Neuron (in vitro differentiated cells): Measurements from ENCODE around the gene AGBL4.

ENCODE experiments used
- H2AFZ ChIP-seq: one replicate; pipeline ENCODE4 v1.6.1; 2013; ENCODE audit warnings: low read depth, mild to moderate bottlenecking, inconsistent platforms, low read length, moderate library complexity
- H3K27me3 ChIP-seq: one replicate; pipeline ENCODE4 v1.6.1; 2013; ENCODE audit warnings: low read length; ENCODE audit not compliant: insufficient read depth
- H3K36me3 ChIP-seq: one replicate; pipeline ENCODE4 v1.6.1; 2013; ENCODE audit warnings: low read length; ENCODE audit not compliant: insufficient read depth
- H3K4me1 ChIP-seq: one replicate; pipeline ENCODE4 v1.6.1; 2013; ENCODE audit warnings: low read length; ENCODE audit not compliant: insufficient read depth
- H3K4me3 ChIP-seq: 2 replicates; pipeline ENCODE4 v1.5.1; 2013; ENCODE audit warnings: mild to moderate bottlenecking, low read length, moderate library complexity
- H3K9me3 ChIP-seq: one replicate; pipeline ENCODE4 v1.6.1; 2013; ENCODE audit warnings: low read length

AGBL4 gene

GRCh38 chr1:48943826-48944225, 1079.9 kb downstream of the AGBL4 start:
- Histone ChIP-seq H3K9me3 (no peaks in the 10 kb centered on the region), H2AFZ (no peak overlapping the region), H3K4me3 (no peak overlapping the region), H3K4me1 (peaks cover 8% of the 10 kb centered on the region), H3K36me3 (no peaks in the 10 kb centered on the region), H3K27me3 (no peaks in the 10 kb centered on the region)

GRCh38 chr1:48943393-48943792, 1080.4 kb downstream of the AGBL4 start:
- Histone ChIP-seq H3K27me3 (no peaks in the 10 kb centered on the region), H2AFZ (no peak overlapping the region), H3K36me3 (no peaks in the 10 kb centered on the region), H3K9me3 (no peaks in the 10 kb centered on the region), H3K4me3 (no peak overlapping the region), H3K4me1 (peaks cover 5% of the 10 kb centered on the region)

GRCh38 chr1:48940962-48941732, 1082.6 kb downstream of the AGBL4 start:
- Histone ChIP-seq H3K4me3 (no peak overlapping the region), H3K4me1 (no peaks in the 10 kb centered on the region), H3K9me3 (no peaks in the 10 kb centered on the region)

GRCh38 chr1:48940354-48940753, 1083.4 kb downstream of the AGBL4 start:
- Histone ChIP-seq H3K4me1 (no peaks in the 10 kb centered on the region), H3K36me3 (no peaks in the 10 kb centered on the region), H3K9me3 (no peaks in the 10 kb centered on the region), H3K27me3 (no peaks in the 10 kb centered on the region), H3K4me3 (no peak overlapping the region), H2AFZ (no peak overlapping the region)

More at GRCh38 chr1:48940962-48941732, 1082.6 kb downstream of the AGBL4 start:
- Histone ChIP-seq H2AFZ (no peak overlapping the region), H3K36me3 (no peaks in the 10 kb centered on the region), H3K27me3 (no peaks in the 10 kb centered on the region)

- H2AFZ ChIP-seq = no peak overlapping the region
These were observed 1083.9 kb downstream of the AGBL4 start for GRCh38 chr1:48939828-48940227.

GRCh38 chr1:48939042-48939441, 1084.7 kb downstream of the AGBL4 start:
- Histone ChIP-seq H3K9me3 (no peaks in the 10 kb centered on the region), H3K4me1 (no peaks in the 10 kb centered on the region), H3K4me3 (no peak overlapping the region), H3K36me3 (no peaks in the 10 kb centered on the region), H3K27me3 (no peaks in the 10 kb centered on the region), H2AFZ (no peak overlapping the region)

More at GRCh38 chr1:48939828-48940227, 1083.9 kb downstream of the AGBL4 start:
- no peaks in the 10 kb centered on the region for H3K27me3 ChIP-seq
- H3K4me3 ChIP-seq = no peak overlapping the region
- H3K36me3 ChIP-seq = no peaks in the 10 kb centered on the region
- no peaks in the 10 kb centered on the region for H3K9me3 ChIP-seq
- H3K4me1 ChIP-seq = no peaks in the 10 kb centered on the region

- no peaks in the 10 kb centered on the region for H3K36me3 ChIP-seq
- H3K4me3 ChIP-seq = no peak overlapping the region
- no peaks in the 10 kb centered on the region for H3K9me3 ChIP-seq
- no peaks in the 10 kb centered on the region for H3K4me1 ChIP-seq
- no peaks in the 10 kb centered on the region for H3K27me3 ChIP-seq
- H2AFZ ChIP-seq = no peak overlapping the region
These were observed 1086.0 kb downstream of the AGBL4 start for GRCh38 chr1:48937732-48938131.

- H3K4me1 ChIP-seq = no peaks in the 10 kb centered on the region
- no peaks in the 10 kb centered on the region for H3K27me3 ChIP-seq
- H3K4me3 ChIP-seq = no peak overlapping the region
- H3K9me3 ChIP-seq = no peaks in the 10 kb centered on the region
- H2AFZ ChIP-seq = no peak overlapping the region
- H3K36me3 ChIP-seq = no peaks in the 10 kb centered on the region
These were observed 1087.3 kb downstream of the AGBL4 start for GRCh38 chr1:48936436-48936835.

GRCh38 chr1:48932366-48932765, 1091.4 kb downstream of the AGBL4 start:
- Histone ChIP-seq H3K4me3 (no peak overlapping the region), H3K9me3 (no peaks in the 10 kb centered on the region), H3K36me3 (no peaks in the 10 kb centered on the region), H2AFZ (no peak overlapping the region), H3K4me1 (no peaks in the 10 kb centered on the region), H3K27me3 (no peaks in the 10 kb centered on the region)

- no peak overlapping the region for H2AFZ ChIP-seq
- no peak overlapping the region for H3K4me3 ChIP-seq
- H3K27me3 ChIP-seq = no peaks in the 10 kb centered on the region
- no peaks in the 10 kb centered on the region for H3K36me3 ChIP-seq
- no peaks in the 10 kb centered on the region for H3K4me1 ChIP-seq
- H3K9me3 ChIP-seq = no peaks in the 10 kb centered on the region
These were observed 1092.1 kb downstream of the AGBL4 start for GRCh38 chr1:48931506-48932192.

- Histone ChIP-seq H2AFZ (no peak overlapping the region), H3K9me3 (no peaks in the 10 kb centered on the region), H3K36me3 (no peaks in the 10 kb centered on the region), H3K4me3 (no peak overlapping the region), H3K4me1 (no peaks in the 10 kb centered on the region), H3K27me3 (no peaks in the 10 kb centered on the region)
These were observed 1093.7 kb downstream of the AGBL4 start for GRCh38 chr1:48930011-48930410.

GRCh38 chr1:48924099-48924498, 1099.7 kb downstream of the AGBL4 start:
- no peaks in the 10 kb centered on the region for H3K36me3 ChIP-seq
- H3K9me3 ChIP-seq = no peaks in the 10 kb centered on the region
- no peaks in the 10 kb centered on the region for H3K4me1 ChIP-seq
- no peak overlapping the region for H3K4me3 ChIP-seq
- no peak overlapping the region for H2AFZ ChIP-seq
- H3K27me3 ChIP-seq = no peaks in the 10 kb centered on the region

- H2AFZ ChIP-seq = no peak overlapping the region
- no peak overlapping the region for H3K4me3 ChIP-seq
- no peaks in the 10 kb centered on the region for H3K9me3 ChIP-seq
- no peaks in the 10 kb centered on the region for H3K27me3 ChIP-seq
- H3K36me3 ChIP-seq = no peaks in the 10 kb centered on the region
- no peaks in the 10 kb centered on the region for H3K4me1 ChIP-seq
These were observed 1100.6 kb downstream of the AGBL4 start for GRCh38 chr1:48923116-48923515.
